Measurements from ENCODE around the gene SPATS2.
A peak's percentile ranks its signal among the peaks of the same experiment; 100 is the strongest.

The SPATS2 gene

GRCh38 chr12:49478949-49479664 lies 111.8 kb downstream of the SPATS2 start:
- DNase-seq (ENCODE audit: low read depth) = peak; percentile 41
- no peak for TF ChIP-seq CTCF (IDR thresholded peaks at IDR 0.05; ENCODE audit: insufficient read depth, low read depth, low read length, missing control alignments)
- H3K4me3 ChIP-seq (ENCODE audit: low read length) = no peak overlapping the region

- H3K4me3 ChIP-seq (ENCODE audit: low read length) = no peak overlapping the region
- TF ChIP-seq CTCF (IDR thresholded peaks at IDR 0.05; ENCODE audit: insufficient read depth, low read depth, low read length, missing control alignments) = no peak
- DNase-seq (ENCODE audit: low read depth) = peak; percentile 88
These were observed 115.1 kb downstream of the SPATS2 start for GRCh38 chr12:49482095-49483051.

- no peak overlapping the region for H3K4me3 ChIP-seq (ENCODE audit: low read length)
- no peak for TF ChIP-seq CTCF (IDR thresholded peaks at IDR 0.05; ENCODE audit: insufficient read depth, low read depth, low read length, missing control alignments)
- peak; percentile 30 for DNase-seq (ENCODE audit: low read depth)
These were observed 116.4 kb downstream of the SPATS2 start for GRCh38 chr12:49483619-49484018.

GRCh38 chr12:49487605-49488004 lies 120.3 kb downstream of the SPATS2 start:
- no peak for TF ChIP-seq CTCF (IDR thresholded peaks at IDR 0.05; ENCODE audit: insufficient read depth, low read depth, low read length, missing control alignments)
- no peak for DNase-seq (ENCODE audit: low read depth)
- H3K4me3 ChIP-seq (ENCODE audit: low read length) = no peak overlapping the region

- no peak for DNase-seq (ENCODE audit: low read depth)
- no peak overlapping the region for H3K4me3 ChIP-seq (ENCODE audit: low read length)
- TF ChIP-seq CTCF (IDR thresholded peaks at IDR 0.05; ENCODE audit: insufficient read depth, low read depth, low read length, missing control alignments) = no peak
These were observed 121.9 kb downstream of the SPATS2 start for GRCh38 chr12:49489154-49489553.

GRCh38 chr12:49489720-49490119 lies 122.5 kb downstream of the SPATS2 start:
- DNase-seq (ENCODE audit: low read depth) = peak; percentile 91
- no peak overlapping the region for H3K4me3 ChIP-seq (ENCODE audit: low read length)
- TF ChIP-seq CTCF (IDR thresholded peaks at IDR 0.05; ENCODE audit: insufficient read depth, low read depth, low read length, missing control alignments) = peak; percentile 42
